Neural progenitor cell (in vitro differentiated cells): ENCODE results near the gene ATL1. TPM values are rescaled to one million over a fixed set of nuclear protein-coding genes. Genes with fewer than 3 reads are reported as not detected.

ENCODE experiments used
- DNase-seq: peaks from one replicate; pipeline ENCODE4 v3.0.0-alpha.2; 2016; ENCODE audit warnings: low spot score
- H2AFZ ChIP-seq: fragments of 200-600 bp; sonication (generic); replicated peaks from 2 replicates; pipeline ENCODE4 v1.6.1; 2016; ENCODE audit warnings: antibody characterized with exemption
- H3F3A ChIP-seq: fragments of 200-600 bp; sonication (generic); 2 replicates; pipeline ENCODE4 v1.6.1; 2016; ENCODE audit warnings: antibody characterized with exemption, low read depth
- H3K27ac ChIP-seq: fragments of 200-600 bp; sonication (generic); 2 replicates; pipeline ENCODE4 v1.5.1; 2016; ENCODE audit warnings: mild to moderate bottlenecking
- H3K27me3 ChIP-seq: fragments of 200-600 bp; sonication (generic); 2 replicates; pipeline ENCODE4 v1.6.1; 2016; ENCODE audit warnings: mild to moderate bottlenecking, moderate library complexity
- H3K36me3 ChIP-seq: fragments of 200-600 bp; sonication (generic); 2 replicates; pipeline ENCODE4 v1.5.1; 2016
- H3K4me1 ChIP-seq: fragments of 200-600 bp; sonication (generic); 2 replicates; pipeline ENCODE4 v1.6.1; 2016; ENCODE audit warnings: mixed run types
- H3K4me2 ChIP-seq: fragments of 200-600 bp; sonication (generic); 2 replicates; pipeline ENCODE4 v1.6.1; 2016
- H3K4me3 ChIP-seq: fragments of 200-600 bp; sonication (generic); 2 replicates; pipeline ENCODE4 v1.5.1; 2016
- H3K79me2 ChIP-seq: fragments of 200-600 bp; sonication (generic); 2 replicates; pipeline ENCODE4 v1.6.1; 2016; ENCODE audit warnings: low read depth
- H3K9ac ChIP-seq: fragments of 200-600 bp; sonication (generic); 2 replicates; pipeline ENCODE4 v1.6.1; 2016
- H3K9me3 ChIP-seq: fragments of 200-600 bp; sonication (generic); 2 replicates; pipeline ENCODE4 v1.5.1; 2016; ENCODE audit warnings: low read depth
- H4K20me1 ChIP-seq: fragments of 200-600 bp; sonication (generic); 2 replicates; pipeline ENCODE4 v1.6.1; 2016; ENCODE audit warnings: low read depth
- H3K27ac Mint-ChIP-seq: 3 replicates; pipeline ENCODE4 v1.8.0; 2021; ENCODE audit warnings: mixed read lengths
- H3K27me3 Mint-ChIP-seq: 2 replicates; pipeline ENCODE4 v1.8.0; 2022; ENCODE audit warnings: low read depth, mild to moderate bottlenecking, inconsistent platforms, moderate library complexity, mixed read lengths; ENCODE audit not compliant: insufficient read depth
- H3K36me3 Mint-ChIP-seq: 3 replicates; pipeline ENCODE4 v1.8.0; 2021; ENCODE audit warnings: mixed read lengths
- H3K4me1 Mint-ChIP-seq: 3 replicates; pipeline ENCODE4 v1.8.0; 2021; ENCODE audit warnings: mixed read lengths
- H3K4me3 Mint-ChIP-seq: 3 replicates; pipeline ENCODE4 v1.8.0; 2021; ENCODE audit warnings: mild to moderate bottlenecking, moderate library complexity, mixed read lengths
- H3K9me3 Mint-ChIP-seq: 3 replicates; pipeline ENCODE4 v1.8.0; 2020; ENCODE audit warnings: mixed read lengths
- CTCF ChIP-seq: fragments of 200-600 bp; sonication (generic); IDR thresholded peaks from 2 replicates; pipeline ENCODE4 v1.5.1; 2017; ENCODE audit warnings: antibody characterized with exemption, mild to moderate bottlenecking
- EZH2 ChIP-seq: fragments of 200-600 bp; sonication (generic); IDR thresholded peaks from 2 replicates; pipeline ENCODE4 v1.6.1; 2017; ENCODE audit warnings: antibody characterized with exemption, mild to moderate bottlenecking, moderate library complexity
- EZH2phosphoT487 ChIP-seq: fragments of 200-600 bp; sonication (generic); IDR thresholded peaks from 2 replicates; pipeline ENCODE4 v1.6.1; 2017; ENCODE audit warnings: antibody characterized with exemption
- total RNA-seq: library from RNA; depleted of rRNA; stranded (reverse); fragments of >200 nt; gene quantifications from 2 replicates; pipeline ENCODE4 v1.2.3, GENCODE V29; 2015; ENCODE audit warnings: low replicate concordance

The ATL1 gene
- total RNA-seq, 1 donor from 2014 or later, result 11.8 TPM

DNA sequence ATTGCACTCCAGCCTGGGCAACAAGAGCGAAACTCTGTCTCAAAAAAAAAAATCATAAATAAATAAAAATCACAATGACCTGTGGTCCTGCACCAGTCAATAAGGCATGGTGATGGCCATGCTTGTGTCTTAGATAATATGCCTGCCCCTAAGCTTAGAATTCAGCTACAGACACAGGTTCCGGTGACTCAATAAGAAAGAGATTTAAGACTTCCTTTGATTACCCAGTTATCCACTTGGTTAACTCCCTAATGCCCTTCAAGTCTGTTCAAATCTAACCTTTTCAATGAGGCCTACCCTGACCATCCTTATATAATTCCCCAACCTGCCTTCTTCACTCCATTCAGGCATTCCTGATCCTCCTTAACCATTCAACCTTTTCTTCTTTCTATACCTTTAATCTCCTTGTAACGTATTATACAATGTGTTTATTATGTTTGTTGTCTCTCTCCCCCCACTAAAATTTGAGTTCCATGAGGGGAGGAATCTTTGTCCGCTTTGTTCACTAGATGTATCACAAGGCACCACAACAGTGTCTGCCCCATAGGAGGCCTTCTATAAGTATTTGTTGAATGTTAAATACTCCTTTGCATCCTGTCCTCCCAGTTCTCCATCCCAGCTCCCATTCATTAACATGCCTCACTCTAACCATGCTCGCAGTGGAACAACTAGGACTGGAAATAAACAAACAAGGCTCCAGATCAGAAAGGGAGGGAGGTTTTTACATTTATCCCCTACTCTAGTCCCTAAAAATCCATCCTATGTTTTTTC lies 36.5 kb upstream of the ATL1 start:
- Histone ChIP-seq H3K36me3 (no peaks in the 10 kb centered on the region), H3K4me1 (peaks cover 26% of the 10 kb centered on the region), H3K4me2 (peak overlapping the region; percentile 1), H3K9me3 (no peaks in the 10 kb centered on the region), H3K9ac (no peak overlapping the region), H3K4me3 (no peak overlapping the region), H3K27ac (peak overlapping the region; percentile 54), H3K79me2 (peaks cover 100% of the 10 kb centered on the region), H4K20me1 (peaks cover 82% of the 10 kb centered on the region), H3K27me3 (no peaks in the 10 kb centered on the region), H2AFZ (no peak overlapping the region), H3F3A (peaks cover 12% of the 10 kb centered on the region)
- Mint-ChIP-seq H3K4me3 (no peak overlapping the region), H3K27me3 (no peaks in the 10 kb centered on the region), H3K36me3 (peaks cover 35% of the 10 kb centered on the region), H3K9me3 (peaks cover 10% of the 10 kb centered on the region), H3K4me1 (peaks cover 7% of the 10 kb centered on the region), H3K27ac (no peak overlapping the region)
- TF ChIP-seq EZH2 (no peak), CTCF (no peak), EZH2phosphoT487 (no peak)
- DNase-seq, result peak; percentile 36

- H3K9me3 ChIP-seq, result no peaks in the 10 kb centered on the region
- peaks cover 38% of the 10 kb centered on the region for H3K36me3 Mint-ChIP-seq
- H3K36me3 ChIP-seq, result no peaks in the 10 kb centered on the region
- H3K79me2 ChIP-seq, result peaks cover 100% of the 10 kb centered on the region
- peaks cover 12% of the 10 kb centered on the region for H3F3A ChIP-seq
- H3K9me3 Mint-ChIP-seq, result peaks cover 10% of the 10 kb centered on the region
- no peak for DNase-seq
- H4K20me1 ChIP-seq, result peaks cover 85% of the 10 kb centered on the region
- no peak overlapping the region for H3K27ac Mint-ChIP-seq
- no peak overlapping the region for H3K9ac ChIP-seq
- peak overlapping the region; percentile 54 for H3K27ac ChIP-seq
- no peaks in the 10 kb centered on the region for H3K27me3 Mint-ChIP-seq
- H3K4me3 ChIP-seq, result no peak overlapping the region
- H3K4me2 ChIP-seq, result peak overlapping the region; percentile 1
- H3K27me3 ChIP-seq, result no peaks in the 10 kb centered on the region
- no peak overlapping the region for H3K4me3 Mint-ChIP-seq
- no peak for TF ChIP-seq EZH2phosphoT487
- no peak for TF ChIP-seq CTCF
- TF ChIP-seq EZH2, result no peak
- peaks cover 19% of the 10 kb centered on the region for H3K4me1 ChIP-seq
- H2AFZ ChIP-seq, result no peak overlapping the region
- H3K4me1 Mint-ChIP-seq, result peaks cover 10% of the 10 kb centered on the region
Measured at GRCh38 chr14:50524060-50524459, 35.9 kb upstream of the ATL1 start.

DNA sequence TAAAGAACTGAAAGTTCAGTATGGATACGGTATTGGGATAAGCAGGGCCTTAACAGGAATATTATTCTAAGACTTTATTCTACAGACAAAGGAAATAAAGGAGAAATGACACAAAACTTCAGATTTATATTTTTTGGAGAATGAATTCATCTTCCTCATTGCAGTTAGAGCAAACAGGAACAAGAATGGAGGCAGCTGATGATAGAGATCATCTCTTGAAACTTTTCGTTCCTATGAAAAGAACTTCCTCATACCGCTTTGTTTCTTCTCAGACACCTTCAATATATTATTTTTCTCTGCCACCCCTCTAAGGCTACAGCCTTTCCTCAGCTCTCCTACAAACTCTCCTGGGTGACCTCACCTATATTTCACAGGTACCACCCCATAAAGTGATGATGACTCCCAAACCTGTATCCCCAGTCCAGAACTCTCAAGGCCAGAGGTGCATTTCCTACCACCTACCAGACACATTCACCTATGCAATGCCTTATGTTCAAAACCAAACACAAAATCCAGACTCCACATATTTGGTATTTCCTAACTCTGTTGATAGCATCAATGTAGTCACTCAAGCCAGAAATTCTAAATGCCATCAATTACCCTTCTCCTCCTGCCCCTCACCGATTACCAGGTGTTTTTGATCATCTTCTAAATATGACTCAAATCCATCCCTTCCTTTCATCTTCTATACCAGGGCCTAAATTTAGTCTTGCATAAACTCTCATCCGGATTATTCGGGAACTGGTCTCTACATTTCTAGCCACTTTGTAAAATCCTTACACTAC lies 35.0 kb upstream of the ATL1 start:
- Histone ChIP-seq H2AFZ (no peak overlapping the region), H3K79me2 (peaks cover 100% of the 10 kb centered on the region), H4K20me1 (peaks cover 89% of the 10 kb centered on the region), H3K9ac (no peak overlapping the region), H3K9me3 (no peaks in the 10 kb centered on the region), H3F3A (peaks cover 12% of the 10 kb centered on the region), H3K4me2 (no peak overlapping the region), H3K27ac (peak overlapping the region; percentile 54), H3K27me3 (no peaks in the 10 kb centered on the region), H3K36me3 (no peaks in the 10 kb centered on the region), H3K4me3 (no peak overlapping the region), H3K4me1 (peaks cover 21% of the 10 kb centered on the region)
- no peak for TF ChIP-seq CTCF
- TF ChIP-seq EZH2phosphoT487, result no peak
- no peak for TF ChIP-seq EZH2
- Mint-ChIP-seq H3K27ac (no peak overlapping the region), H3K4me3 (no peak overlapping the region), H3K4me1 (peaks cover 17% of the 10 kb centered on the region), H3K36me3 (peaks cover 37% of the 10 kb centered on the region), H3K9me3 (peaks cover 10% of the 10 kb centered on the region), H3K27me3 (no peaks in the 10 kb centered on the region)
- DNase-seq, result no peak
